ENCODE measurements around the gene CDH26.
A peak's percentile ranks its signal among the peaks of the same experiment; 100 is the strongest.

CDH26 gene

DNA sequence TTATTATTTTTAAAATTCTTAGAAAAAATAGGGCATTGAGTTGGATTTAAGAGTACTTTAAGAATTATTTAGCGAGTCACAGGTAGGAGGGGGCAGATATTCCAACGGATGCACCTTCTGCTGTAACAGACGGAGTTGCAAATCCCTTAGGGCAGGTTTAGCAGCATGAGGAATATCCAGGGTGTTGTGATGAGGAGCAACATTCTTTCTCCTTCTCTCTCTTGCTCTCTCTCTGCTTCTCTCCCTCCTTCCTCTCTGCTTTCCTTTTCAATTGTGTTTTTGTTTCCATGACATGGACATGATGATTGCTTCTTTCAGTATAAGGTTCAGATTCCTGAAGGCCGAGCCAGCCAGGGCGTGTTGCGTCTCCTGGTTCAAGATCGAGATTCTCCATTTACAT lies 28.9 kb downstream of the CDH26 start:
- DNase-seq = no peak

DNA sequence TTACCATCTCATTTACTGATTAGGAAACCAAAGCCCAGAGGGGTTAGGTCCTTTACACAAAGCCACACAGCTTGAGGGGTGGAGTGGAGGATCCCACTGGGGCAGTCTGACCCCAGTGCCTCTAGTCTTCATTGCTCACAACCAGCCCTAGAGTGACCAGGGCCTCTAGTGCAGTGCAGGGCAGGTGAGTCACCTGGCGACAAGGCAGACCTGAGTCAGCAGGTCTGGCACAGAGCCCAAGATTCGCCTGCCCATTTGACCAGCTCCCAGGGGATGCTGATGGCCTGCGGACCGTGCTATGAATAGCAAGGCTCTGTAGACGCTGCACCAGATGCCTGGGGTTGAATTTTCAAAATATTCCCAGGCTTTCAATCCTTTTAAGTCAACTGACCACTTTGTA lies 29.9 kb downstream of the CDH26 start:
- no peak for DNase-seq

DNA sequence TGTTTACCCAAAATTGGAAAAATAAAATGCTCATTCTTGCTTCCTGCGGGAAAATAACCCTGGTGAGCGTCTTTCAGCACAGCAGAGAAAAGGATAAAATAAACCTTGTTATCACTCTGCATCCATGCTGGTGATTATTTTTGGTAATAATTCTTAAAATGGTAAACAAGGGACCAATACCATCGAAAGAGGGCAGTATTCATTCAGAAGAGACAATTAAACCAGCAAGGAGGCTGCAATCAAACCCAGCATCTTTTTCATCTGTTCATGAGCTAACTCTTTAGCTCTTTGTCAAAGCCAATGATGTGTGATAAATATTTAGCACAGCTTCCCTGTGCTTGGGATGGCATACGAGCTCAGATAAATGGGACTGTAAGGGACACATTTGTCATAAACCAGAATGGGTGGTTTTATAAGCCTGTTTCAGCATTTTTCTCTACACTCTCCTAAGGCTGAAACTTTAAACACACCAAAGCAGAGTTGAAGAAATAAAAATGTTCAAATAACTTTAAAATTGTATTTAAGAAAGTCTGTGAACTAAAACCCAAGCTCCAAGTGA lies 34.4 kb downstream of the CDH26 start:
- no peak for DNase-seq

DNA sequence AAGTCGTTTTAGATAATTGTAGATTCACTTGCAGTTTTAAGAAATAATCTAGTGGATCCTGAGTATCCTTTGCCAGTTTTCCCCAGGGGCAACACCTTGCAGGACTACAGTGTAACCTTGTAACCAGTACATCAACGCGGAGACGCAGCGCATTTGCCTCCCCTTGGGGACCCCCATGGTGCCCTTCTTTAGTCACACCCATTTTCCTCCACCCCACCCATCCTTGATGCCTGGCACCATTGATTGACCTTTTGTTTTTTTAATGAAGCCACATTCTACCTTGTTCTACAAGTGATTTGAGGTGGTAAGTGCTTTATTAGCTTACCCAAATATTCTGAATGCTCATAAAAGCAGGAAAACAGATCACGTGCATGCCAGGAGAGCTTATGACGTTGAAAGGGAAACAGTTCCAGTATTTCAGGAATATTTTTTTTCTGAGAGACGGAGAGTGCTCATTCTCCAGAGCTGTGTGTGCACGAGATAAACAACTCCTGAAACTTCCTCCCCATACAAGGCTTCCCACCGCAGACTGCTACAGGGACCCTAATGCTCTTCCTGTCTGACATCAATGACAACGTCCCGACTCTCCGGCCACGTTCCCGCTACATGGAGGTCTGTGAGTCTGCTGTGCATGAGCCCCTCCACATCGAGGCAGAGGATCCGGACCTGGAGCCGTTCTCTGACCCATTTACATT lies 35.7 kb downstream of the CDH26 start:
- no peak for DNase-seq

DNA sequence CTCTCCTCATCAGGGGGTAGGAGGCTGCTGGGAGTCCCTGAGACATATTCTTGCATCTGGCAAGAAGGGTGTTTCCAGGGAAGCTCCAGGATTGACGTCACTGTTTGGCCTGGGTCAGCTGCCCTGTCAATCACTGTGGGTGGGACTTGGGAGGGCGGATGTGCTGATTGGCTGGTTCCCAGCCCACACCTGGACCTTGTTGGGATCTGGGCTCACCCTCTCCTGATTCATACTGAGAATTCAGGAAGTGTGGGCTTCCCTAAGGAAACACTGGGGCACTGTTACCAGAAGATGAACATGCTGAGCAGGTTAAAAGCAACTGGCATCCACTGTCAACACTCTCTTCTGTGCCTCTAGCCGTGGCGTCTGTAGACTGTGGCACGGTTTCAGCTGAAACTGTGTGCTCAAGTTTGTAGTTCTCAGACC lies 36.5 kb downstream of the CDH26 start:
- no peak for DNase-seq

DNA sequence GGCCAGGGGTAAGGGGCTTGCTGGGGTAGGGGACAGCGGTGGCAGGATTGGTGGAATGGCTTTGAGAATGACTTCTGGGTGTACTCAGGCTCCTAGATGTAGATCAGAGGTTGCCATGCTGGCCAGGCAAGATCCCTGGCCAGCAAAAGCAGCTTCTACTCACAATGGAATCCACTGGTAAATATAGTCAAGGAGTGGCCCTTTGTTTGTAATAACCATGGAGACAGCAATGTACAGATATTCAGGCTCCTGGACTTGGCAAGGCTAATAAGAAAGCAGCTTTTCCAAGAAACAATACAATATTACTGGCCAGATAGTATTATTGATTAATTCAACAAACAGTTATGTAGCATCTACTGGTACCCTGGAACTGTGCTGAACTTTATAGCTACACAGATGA lies 37.9 kb downstream of the CDH26 start:
- no peak for DNase-seq

DNA sequence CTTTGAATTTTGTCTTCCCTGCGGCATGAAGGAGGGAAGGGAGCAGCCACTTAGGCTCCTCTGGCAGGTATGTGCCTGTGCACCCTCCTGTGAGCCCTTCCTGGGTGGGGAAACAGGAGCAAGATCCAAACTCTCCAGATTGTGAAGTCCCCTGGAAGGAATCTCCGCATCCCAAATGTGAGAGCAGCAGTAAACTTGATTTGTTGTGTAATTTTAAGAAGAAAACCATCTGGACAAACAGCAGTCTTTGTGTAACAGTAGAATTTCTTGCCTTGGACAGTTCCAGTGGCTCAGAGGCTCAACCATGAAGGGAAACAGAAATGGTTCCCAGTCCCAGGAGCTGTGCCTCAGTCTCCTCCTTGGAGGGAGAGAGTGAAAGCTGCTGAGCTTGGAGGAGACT lies 39.7 kb downstream of the CDH26 start:
- DNase-seq = no peak

DNA sequence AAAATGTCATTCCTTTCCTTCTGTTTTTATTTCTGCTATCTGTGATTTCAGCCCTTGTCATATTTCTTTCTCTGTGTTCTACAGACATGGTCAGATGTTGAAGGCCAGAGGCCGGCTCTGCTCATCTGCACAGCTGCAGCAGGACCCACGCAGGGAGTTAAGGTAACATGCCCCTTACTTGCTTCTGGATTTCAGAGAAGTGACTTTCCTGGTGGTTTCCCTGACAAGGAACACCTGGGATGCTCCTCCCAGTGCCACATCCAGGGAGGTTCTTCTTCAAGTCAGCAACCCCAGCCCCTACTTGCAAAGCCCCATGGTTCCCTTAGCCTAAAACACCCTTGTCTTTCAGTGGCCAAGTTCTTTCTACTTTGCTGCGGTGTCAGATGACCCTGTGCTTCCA lies 41.3 kb downstream of the CDH26 start:
- DNase-seq = no peak

DNA sequence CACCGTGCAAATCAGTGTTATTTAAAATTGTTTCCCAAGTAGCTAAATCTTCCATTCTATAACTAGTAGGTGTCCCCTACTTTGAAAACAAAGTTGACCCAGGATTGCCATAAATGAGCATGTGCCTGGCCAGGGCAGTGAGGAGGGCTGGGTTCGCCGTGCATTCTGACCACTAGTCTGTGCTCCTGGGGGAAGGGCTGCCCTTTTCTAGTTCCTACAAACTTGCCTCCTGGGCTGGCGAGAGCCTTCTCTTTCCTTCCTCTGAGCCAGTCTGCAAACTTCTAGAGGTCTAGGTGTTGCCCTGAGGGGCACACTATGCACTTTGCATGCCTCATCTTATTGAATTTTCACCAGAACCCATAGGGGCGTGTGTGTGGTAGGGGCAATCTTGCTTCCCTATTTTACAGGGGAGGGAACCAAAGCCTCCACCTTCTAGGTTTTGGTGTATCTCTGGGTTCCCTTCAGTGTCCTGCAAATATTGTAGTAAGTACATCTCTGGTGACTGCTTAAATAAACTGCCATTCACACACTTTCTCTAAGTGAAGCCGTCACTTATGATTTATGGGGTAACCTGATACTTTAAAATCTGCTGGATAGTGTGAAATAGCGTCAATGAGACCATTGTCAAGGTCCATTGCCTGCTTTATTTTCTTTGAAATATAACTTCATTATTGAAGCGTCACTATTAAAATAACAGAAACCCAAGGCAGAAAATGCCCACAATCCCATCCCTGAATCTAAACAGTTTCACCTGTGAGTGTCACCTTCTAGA lies 42.2 kb downstream of the CDH26 start:
- DNase-seq = no peak

DNA sequence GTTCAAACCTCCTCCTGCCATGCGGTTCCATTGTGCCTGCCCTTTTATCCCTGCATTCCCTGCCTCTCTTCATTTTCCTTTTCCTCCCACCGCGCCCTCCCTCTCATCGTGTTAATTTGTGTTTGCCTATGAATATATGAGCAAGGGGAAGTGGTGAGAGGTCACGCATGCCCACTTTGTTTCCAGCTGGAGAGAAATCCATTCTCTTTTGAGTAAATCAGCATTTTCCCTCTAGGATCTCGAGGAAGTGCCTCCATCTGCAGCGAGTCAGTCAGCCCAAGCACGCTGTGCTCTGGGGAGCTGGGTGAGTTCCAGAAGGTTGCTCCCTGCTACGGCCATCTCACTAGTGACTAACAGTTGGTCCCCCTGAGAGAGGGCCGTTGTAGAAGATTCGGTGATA lies 42.9 kb downstream of the CDH26 start:
- DNase-seq = no peak

DNA sequence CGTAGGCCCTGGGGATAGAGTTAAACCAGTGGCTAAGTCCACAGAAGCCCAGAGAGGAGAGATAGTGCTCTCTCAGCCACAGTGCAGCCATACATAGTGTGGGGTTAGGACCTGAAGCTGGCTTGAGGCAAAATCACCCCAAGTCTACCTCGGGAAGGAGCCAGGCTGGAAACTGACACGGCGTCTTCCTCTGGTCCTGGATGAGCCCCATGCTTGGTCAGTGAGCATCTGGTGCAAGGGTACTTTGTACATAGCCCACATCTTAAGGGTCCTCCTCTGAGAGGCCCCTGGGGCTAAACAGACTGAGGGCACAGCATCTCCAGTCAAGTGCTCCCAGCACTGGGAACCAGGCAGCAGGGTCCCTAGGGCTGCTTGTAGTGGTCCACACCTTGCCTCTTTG lies 45.6 kb downstream of the CDH26 start:
- DNase-seq = no peak

DNA sequence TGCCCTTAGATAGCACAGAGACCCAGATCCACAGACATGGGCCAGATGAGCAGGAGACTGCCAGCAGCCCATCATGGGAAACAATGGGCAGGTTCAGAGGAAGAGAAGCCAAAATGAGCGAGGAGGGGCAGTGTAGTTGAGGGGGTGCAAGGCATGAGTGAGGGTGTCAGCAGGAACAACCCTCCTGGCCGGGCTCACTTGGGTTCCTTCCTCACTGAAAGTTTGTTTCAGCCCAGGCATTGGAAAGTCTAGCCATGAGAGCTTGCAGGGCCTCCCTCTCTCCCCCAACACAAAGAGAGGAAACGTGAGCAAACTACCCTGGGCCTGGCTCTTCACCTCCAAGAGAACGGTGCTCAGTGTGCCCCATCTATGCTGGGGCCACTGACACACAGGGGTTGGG lies 48.0 kb downstream of the CDH26 start:
- DNase-seq = no peak

DNA sequence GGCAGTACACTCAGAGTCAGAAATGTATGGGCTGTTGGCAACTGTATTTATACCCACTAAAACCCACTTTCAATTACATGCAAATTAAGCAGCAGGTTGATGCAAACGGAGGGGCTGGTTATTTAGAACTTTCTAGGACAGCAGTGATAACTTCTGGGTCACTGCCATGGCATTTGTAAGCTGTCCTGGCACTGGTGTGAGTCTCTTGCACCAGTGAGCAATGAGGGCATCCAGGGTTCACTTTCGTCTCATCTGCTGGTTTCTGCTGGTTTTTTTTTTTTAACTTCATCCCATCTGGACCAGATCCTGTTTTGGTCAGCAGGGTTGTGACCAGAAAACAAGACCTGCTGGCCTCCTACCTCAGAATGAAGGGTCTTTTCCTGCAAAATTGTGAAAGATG lies 49.2 kb downstream of the CDH26 start:
- no peak for DNase-seq

DNA sequence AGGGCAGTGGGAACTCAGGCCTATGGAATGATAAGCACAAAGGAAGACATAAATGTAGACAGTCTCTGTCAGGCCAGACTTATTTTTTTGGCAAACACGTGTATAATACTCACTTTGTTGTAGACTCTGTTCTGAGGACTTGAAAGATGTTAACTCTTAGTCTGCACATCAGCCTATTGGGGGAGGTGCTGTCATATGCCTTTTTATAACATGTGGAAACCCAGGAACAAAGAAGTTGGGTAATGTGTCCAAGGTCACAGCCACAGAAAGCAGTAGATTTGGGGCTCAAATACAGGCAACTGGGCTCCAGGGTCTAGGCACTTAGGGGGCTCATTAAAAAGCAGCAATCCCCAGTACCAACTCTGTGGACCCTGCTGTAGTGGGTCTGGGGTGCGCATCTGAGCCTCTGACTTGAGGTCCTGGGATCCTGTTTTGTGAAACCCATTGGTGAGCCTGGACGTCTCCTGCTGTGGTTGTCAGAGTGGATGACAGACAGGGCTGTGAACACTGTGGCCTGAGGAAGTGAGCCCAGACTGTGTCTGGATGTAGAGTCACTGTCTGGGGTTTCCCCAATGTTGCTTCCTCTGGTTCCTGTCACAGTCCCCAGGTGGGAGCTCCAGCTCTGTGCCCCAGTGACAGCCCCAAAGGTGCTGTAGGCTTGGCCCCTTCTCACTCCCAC lies 50.0 kb downstream of the CDH26 start:
- peak; percentile 44 for DNase-seq

DNA sequence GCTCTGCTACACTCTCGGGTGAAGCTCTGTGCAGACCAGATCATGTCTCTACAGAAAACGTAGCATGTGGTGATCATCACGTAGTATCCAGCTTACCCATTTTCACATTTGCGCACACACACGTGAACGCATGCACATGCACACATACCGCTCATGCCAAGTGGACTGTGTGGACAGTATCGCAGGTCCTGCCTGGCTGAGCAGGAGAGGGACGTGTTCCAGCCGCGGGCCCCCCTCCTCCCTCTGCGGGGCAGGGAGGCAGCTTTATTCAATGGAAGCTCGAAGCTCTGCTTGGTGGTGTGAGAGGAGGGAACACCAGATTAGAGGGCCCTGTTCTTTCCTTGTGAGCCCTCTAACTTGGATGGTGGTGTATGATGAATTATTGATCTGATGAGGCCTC lies 51.1 kb downstream of the CDH26 start:
- no peak for DNase-seq

DNA sequence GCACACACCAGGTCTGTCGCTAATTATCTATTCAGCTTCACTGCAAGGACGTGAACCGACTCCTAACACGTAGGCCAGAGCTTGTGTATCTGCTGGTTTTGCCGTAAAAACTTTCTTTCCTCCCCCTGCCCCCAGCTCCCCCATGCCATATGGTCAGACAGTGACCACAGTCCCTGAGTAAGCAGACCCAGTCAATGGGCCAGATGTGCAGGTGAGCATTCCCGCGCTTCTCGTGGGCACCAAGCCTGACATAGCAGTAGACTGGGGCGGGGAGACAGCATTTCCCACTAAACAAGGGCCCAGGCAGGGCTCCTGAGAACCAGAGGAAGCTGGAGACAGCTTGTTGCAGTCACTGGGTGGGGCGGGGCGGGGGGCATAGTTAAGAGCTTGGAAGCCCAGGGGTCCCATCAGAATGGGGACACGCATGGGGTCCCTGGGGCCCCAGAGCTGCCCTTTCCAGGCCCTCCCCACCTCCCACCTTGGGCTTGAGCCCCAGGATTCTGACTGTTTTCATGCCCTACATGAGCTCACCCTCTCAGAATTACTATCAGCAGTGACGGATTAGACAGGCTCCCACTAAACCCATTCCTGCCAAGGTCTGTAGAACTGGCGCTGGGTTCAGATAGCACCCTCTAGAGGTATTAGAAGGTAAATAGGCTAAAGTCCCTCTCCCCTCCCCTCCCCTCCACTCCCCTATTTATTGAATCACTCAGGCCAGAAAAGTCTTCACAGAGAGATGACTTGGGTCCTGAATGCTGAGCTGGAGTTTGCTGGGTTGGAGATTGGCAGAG lies 51.8 kb downstream of the CDH26 start:
- no peak for DNase-seq

DNA sequence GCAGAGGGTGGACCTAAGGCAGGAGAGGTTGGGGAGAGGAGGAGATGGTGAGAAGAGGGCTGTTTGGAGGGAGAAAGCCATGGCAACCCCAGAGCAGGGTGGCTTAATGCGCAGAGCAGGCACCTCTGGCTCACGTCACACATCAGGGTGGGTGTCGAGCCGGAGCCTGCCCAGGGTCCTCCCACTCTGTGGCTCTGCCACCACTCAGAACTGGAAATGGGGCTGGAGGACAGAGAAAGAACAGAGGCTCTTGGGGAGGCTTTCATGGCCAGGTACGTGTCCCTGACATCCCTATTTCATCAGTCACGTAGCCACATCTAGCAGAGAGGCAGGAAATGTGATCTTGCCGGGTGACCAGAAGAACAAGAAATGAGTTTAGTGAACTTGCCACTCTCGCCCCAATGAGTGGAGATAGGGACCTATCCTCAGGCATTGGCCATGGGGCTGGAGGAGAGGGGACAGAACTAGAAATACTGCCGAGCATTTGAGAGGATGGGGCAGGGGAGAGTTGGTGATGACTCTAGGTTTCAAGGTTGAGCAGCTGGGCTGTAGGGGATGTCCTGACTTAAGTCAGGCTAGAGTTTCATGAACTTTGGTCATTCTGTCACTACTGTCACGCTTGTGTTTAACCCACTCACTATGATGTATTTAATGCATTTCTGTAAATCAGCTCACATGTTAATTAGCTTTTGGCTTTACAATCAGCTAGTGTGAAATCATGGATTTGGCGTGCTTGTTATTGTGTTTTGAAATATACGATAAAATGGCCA lies 52.7 kb downstream of the CDH26 start:
- no peak for DNase-seq

DNA sequence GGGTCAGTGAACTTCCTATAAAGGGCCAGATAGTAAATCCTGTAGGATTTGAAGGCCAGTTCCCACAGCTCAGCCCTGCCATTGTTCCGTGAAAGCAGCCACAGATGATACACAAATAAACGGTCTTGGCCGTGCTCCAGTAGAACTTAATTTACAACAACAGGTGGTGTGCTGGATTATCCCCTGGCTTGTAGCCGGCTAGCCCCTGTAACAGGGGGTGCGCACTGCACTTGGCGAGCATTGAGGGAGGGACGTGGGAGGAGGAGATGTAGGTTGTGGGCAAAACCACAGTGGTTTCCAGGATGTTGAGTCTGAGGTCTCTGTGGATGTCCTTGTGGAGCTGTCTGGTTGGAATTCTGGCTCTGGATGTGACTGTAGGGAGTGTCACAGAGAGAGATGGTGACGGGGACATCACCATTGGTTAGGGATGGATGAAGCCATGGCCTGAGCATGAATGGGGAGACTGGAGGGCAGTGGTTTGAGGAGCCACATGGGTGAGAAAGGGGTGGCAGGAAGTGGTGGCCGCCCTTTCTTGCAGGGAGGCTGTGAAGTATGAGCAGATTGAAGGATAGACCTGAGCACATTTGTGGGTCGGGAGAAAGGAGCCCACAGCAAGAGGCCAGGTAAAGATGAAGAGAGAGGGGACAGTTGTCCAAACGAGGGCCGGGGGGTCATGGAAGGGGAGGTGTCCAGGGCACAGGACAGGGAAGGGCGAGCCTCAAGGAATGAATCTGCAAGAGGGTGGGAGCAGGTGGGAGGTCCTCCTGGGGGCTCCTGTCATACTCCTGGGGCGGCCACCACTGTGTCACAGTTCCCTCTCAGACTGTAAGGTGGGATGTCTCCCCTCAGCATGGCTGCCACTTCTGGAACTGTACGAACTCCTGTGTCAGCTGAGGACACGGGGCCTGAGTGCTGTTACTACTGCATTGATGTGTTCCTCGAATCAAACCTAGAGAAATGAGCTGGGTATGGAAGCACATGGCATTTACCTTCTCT lies 53.6 kb downstream of the CDH26 start:
- peak; percentile 46 for DNase-seq

DNA sequence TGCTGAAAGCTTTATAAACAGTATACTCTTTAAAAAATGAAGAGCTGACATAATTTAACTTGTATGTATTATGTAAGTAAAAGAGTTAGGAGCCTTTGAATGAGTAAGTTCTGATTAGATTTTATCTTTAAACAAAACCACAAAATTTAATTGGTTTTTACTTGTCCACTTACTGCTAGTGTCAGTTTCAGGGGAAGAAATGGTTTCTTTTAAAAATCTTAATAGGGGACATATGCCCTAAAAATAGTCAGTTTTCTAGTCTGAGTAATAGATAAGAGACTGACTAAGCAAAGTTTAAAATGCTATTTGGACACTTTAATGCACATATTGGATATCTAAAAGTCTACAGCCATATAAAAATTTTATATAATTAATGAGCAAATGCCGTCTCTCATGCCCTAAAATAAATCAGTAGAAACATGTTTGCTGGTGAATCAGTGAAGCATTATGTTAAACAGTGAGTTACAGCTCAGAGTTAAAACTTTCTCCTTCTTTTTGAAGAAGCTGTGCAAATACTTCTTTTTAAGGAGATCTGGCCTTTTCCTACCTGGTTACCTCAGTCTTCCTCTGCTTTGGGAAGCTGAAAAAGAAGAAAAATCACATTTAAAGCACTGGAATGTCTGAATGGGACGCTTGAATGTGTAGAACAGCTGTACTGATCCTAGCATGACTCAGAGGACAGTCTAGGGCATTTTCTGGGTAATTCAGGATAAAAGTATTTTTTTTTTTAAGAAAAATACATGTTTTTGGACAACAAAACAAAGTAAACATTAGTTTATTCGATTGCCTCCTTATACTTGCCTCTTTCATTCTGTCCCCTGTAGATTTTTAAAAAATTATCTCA lies 55.3 kb downstream of the CDH26 start:
- DNase-seq = no peak

DNA sequence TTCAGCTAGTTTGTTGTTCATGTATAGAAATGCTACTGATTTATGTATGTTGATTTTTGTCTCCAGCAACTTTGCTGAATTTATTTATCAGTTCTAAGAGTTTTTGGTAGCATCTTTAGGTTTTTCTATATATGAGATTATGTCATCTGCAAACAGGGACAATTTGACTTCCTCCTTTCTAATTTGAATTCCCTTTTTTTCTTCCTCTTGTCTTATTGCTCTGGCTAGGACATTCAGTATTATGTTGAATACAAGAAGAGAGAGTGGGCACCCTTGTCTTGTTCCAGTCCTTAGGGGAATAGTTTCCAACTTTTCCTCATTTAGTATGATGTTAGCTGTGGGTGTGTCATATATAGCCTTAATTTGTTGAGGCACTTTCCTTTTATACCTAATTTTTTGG lies 58.2 kb downstream of the CDH26 start:
- DNase-seq = no peak
